CD14-positive monocyte (primary cell): Measurements from ENCODE around the gene CNDP2. TPM values are rescaled to one million over a fixed set of nuclear protein-coding genes. Genes with fewer than 3 reads are reported as not detected.

ENCODE experiments used
- DNase-seq, 3 donors: peaks; one replicate each; pipeline ENCODE4 v3.0.0-alpha.2; 2011 to 2022
- H2AFZ ChIP-seq: 2 replicates; pipeline ENCODE4 v1.6.0; 2012; ENCODE audit warnings: mild to moderate bottlenecking, low read depth, low read length, inconsistent platforms; ENCODE audit not compliant: insufficient read depth, poor library complexity, severe bottlenecking
- H3K27ac ChIP-seq, 2 donors: 1 replicate in 1 of 2; 2 replicates in 1 of 2; pipeline ENCODE4 v1.5.1; 2012 to 2013; ENCODE audit warnings: low read length in 2 of 2, control low read depth in 1 of 2, inconsistent platforms in 1 of 2, low read depth in 1 of 2, mild to moderate bottlenecking in 1 of 2
- H3K27me3 ChIP-seq, 2 donors: one replicate each; pipeline versions ENCODE4 v1.6.0 to v1.6.1; 2011 to 2013; ENCODE audit warnings: low read length in 2 of 2; ENCODE audit not compliant: control insufficient read depth in 2 of 2, insufficient read depth in 2 of 2
- H3K36me3 ChIP-seq, 2 donors: replicated peaks in 1 of 2; 1 replicate in 1 of 2; 2 replicates in 1 of 2; pipeline versions ENCODE4 v1.5.1 to v1.6.1; 2012 to 2013; ENCODE audit warnings: low read length in 2 of 2, control low read depth in 1 of 2, inconsistent platforms in 1 of 2, mild to moderate bottlenecking in 1 of 2; ENCODE audit not compliant: insufficient read depth in 2 of 2, control insufficient read depth in 1 of 2
- H3K4me1 ChIP-seq, 2 donors: 1 replicate in 1 of 2; 2 replicates in 1 of 2; pipeline versions ENCODE4 v1.5.1 to v1.6.1; 2012 to 2013; ENCODE audit warnings: low read length in 2 of 2, control low read depth in 1 of 2, inconsistent platforms in 1 of 2, mild to moderate bottlenecking in 1 of 2, moderate library complexity in 1 of 2; ENCODE audit not compliant: insufficient read depth in 2 of 2, control insufficient read depth in 1 of 2
- H3K4me2 ChIP-seq: replicated peaks from 2 replicates; pipeline ENCODE3; 2012; ENCODE audit warnings: low read length, moderate library complexity, mild to moderate bottlenecking; ENCODE audit not compliant: poor library complexity, severe bottlenecking; ENCODE audit errors: extremely low read depth
- H3K4me3 ChIP-seq, 3 experiments: fragments of 200-600 bp in 1 of 3; sonication (generic) in 1 of 3; replicated peaks in 1 of 3; 1 replicate in 2 of 3; 2 replicates in 1 of 3; pipeline ENCODE4 v1.5.1; 2011 to 2013; ENCODE audit warnings: low read length in 3 of 3, mild to moderate bottlenecking in 3 of 3, control low read depth in 2 of 3, low read depth in 2 of 3, inconsistent platforms in 1 of 3, moderate library complexity in 1 of 3
- H3K79me2 ChIP-seq: 2 replicates; pipeline ENCODE4 v1.6.0; 2012; ENCODE audit warnings: mild to moderate bottlenecking, control low read depth, inconsistent platforms, low read length, moderate library complexity; ENCODE audit not compliant: insufficient read depth
- H3K9ac ChIP-seq: 2 replicates; pipeline ENCODE4 v1.6.0; 2017; ENCODE audit warnings: low read length, mild to moderate bottlenecking; ENCODE audit not compliant: insufficient read depth, poor library complexity, severe bottlenecking
- H3K9me3 ChIP-seq, 2 donors: replicated peaks in 1 of 2; 1 replicate in 1 of 2; 2 replicates in 1 of 2; pipeline versions ENCODE4 v1.5.1 to v1.6.1; 2012 to 2013; ENCODE audit warnings: low read length in 2 of 2, control low read depth in 1 of 2; ENCODE audit not compliant: control insufficient read depth in 1 of 2, insufficient read depth in 1 of 2
- H4K20me1 ChIP-seq: 2 replicates; pipeline ENCODE4 v1.6.0; 2012; ENCODE audit warnings: mild to moderate bottlenecking, low read length, control low read depth, moderate library complexity; ENCODE audit not compliant: insufficient read depth
- H3K27ac Mint-ChIP-seq, 7 donors: one replicate each; pipeline ENCODE4 v1.8.0; 2020; ENCODE audit warnings: mild to moderate bottlenecking in 7 of 7, mixed read lengths in 7 of 7, moderate library complexity in 6 of 7, inconsistent platforms in 2 of 7
- H3K27me3 Mint-ChIP-seq, 3 donors: one replicate each; pipeline ENCODE4 v1.8.0; 2021 to 2022; ENCODE audit warnings: low read depth in 3 of 3, mild to moderate bottlenecking in 3 of 3, mixed read lengths in 3 of 3, moderate library complexity in 3 of 3, inconsistent platforms in 1 of 3
- H3K36me3 Mint-ChIP-seq, 2 donors: one replicate each; pipeline ENCODE4 v1.8.0; 2020; ENCODE audit warnings: mixed read lengths in 2 of 2, inconsistent platforms in 1 of 2, mild to moderate bottlenecking in 1 of 2
- H3K4me1 Mint-ChIP-seq: one replicate; pipeline ENCODE4 v1.8.0; 2020; ENCODE audit warnings: mild to moderate bottlenecking, mixed read lengths
- H3K4me3 Mint-ChIP-seq, 2 donors: one replicate each; pipeline ENCODE4 v1.8.0; 2020; ENCODE audit warnings: mild to moderate bottlenecking in 2 of 2, mixed read lengths in 2 of 2, moderate library complexity in 1 of 2
- H3K9me3 Mint-ChIP-seq, 7 donors: one replicate each; pipeline ENCODE4 v1.8.0; 2020 to 2022; ENCODE audit warnings: mixed read lengths in 7 of 7, mild to moderate bottlenecking in 6 of 7, moderate library complexity in 6 of 7, inconsistent platforms in 2 of 7
- CTCF ChIP-seq: fragments of 200-600 bp; IDR thresholded peaks from one replicate; pipeline ENCODE4 v1.8.0; 2022; ENCODE audit warnings: antibody characterized with exemption, mild to moderate bottlenecking
- WGBS: methylation state at CpG from one replicate; pipeline ENCODE4 v1.1.5; 2013; ENCODE audit warnings: missing lambda C conversion rate; ENCODE audit not compliant: insufficient coverage; 5-methylcytosine and 5-hydroxymethylcytosine counted together
- intact Hi-C, 2 donors: fragments of 100-400 bp; cut with micrococcal nuclease; formaldehyde crosslinking; loops; one replicate each; pipeline versions ENCODE4 v1.15.0 to v1.15.1; 2023
- polyA plus RNA-seq, 3 donors: library from polyadenylated mRNA; depleted of rRNA in 1 of 3; unstranded in 2 of 3; stranded (reverse) in 1 of 3; fragments of 300-500 nt in 2 of 3; fragments of >200 nt in 1 of 3; fragmentation: Illumina TruSeq in 2 of 3; gene quantifications; 1 replicate in 2 of 3; 2 replicates in 1 of 3; pipeline ENCODE4 v1.2.3, GENCODE V29; 2012 to 2021

CNDP2 gene
- polyA plus RNA-seq, 3 donors: 103 to 186 (median 122) TPM

GRCh38 chr18:74518456-74519295, 22.5 kb downstream of the CNDP2 start:
- Histone ChIP-seq H3K79me2 (peaks cover 3% of the 10 kb centered on the region), H2AFZ (no peak overlapping the region), H3K4me1 (peaks cover under 1 to 5% of the 10 kb centered on the region in 2 donors), H3K9me3 (no peaks in the 10 kb centered on the region), H4K20me1 (peaks cover 31% of the 10 kb centered on the region), H3K36me3 (peaks cover 78 to 94% of the 10 kb centered on the region in 2 donors), H3K4me3 (no peak overlapping the region), H3K27ac (peak overlapping the region in 1 of 2 donors; percentile 8), H3K9ac (no peak overlapping the region), H3K4me2 (no peak overlapping the region), H3K27me3 (no peaks in the 10 kb centered on the region)
- no peaks in the 10 kb centered on the region for H3K27me3 Mint-ChIP-seq
- TF ChIP-seq CTCF: no peak
- intact Hi-C loops: no loop called here
- peaks cover 9% of the 10 kb centered on the region for H3K4me1 Mint-ChIP-seq
- H3K4me3 Mint-ChIP-seq: no peak overlapping the region
- H3K9me3 Mint-ChIP-seq: no peaks in the 10 kb centered on the region
- H3K27ac Mint-ChIP-seq: peak overlapping the region in 3 of 7 donors; percentile 21 to 54 (median 33)
- 76% methylated on average over 22 of the region's 32 CpGs for WGBS
- DNase-seq: no peak
- peaks cover 83 to 89% of the 10 kb centered on the region in 2 donors for H3K36me3 Mint-ChIP-seq

- H3K36me3 Mint-ChIP-seq: peaks cover 79 to 84% of the 10 kb centered on the region in 2 donors
- Histone ChIP-seq H3K9me3 (no peaks in the 10 kb centered on the region), H3K4me2 (no peak overlapping the region), H3K27me3 (no peaks in the 10 kb centered on the region), H3K79me2 (no peaks in the 10 kb centered on the region), H3K9ac (no peak overlapping the region), H4K20me1 (peaks cover 23% of the 10 kb centered on the region), H2AFZ (no peak overlapping the region), H3K4me3 (no peak overlapping the region), H3K27ac (peak overlapping the region in 1 of 2 donors; percentile 8), H3K4me1 (peaks cover 9 to 13% of the 10 kb centered on the region in 2 donors), H3K36me3 (peaks cover 72 to 86% of the 10 kb centered on the region in 2 donors)
- peak overlapping the region in 4 of 7 donors; percentile 7 to 65 (median 20) for H3K27ac Mint-ChIP-seq
- no peaks in the 10 kb centered on the region for H3K9me3 Mint-ChIP-seq
- DNase-seq: no peak
- H3K27me3 Mint-ChIP-seq: no peaks in the 10 kb centered on the region
- H3K4me3 Mint-ChIP-seq: no peak overlapping the region
- peaks cover 17% of the 10 kb centered on the region for H3K4me1 Mint-ChIP-seq
- WGBS: 74% methylated on average over 15 of the region's 18 CpGs
- TF ChIP-seq CTCF: no peak
- intact Hi-C loops: no loop called here
Observed at GRCh38 chr18:74519320-74520095, 23.3 kb downstream of the CNDP2 start.
